ENCODE results near the gene BLTP2.

- TF ChIP-seq CTCF (IDR thresholded peaks at IDR 0.05; ENCODE audit: low read length) (no peak), EZH2 (optimal IDR thresholded peaks at IDR 0.05; ENCODE audit: low read depth, low read length) (no peak)
Observed at GRCh38 chr17:28646039-28646754, 1.2 kb upstream of the BLTP2 start.
